ENCODE measurements around the gene COMMD3. TPM values are rescaled to one million over a fixed set of nuclear protein-coding genes. Genes with fewer than 3 reads are reported as not detected.

The COMMD3 gene
- total and polyA plus RNA-seq, 2 of the 4 experiments (the other 2 are of a cell fraction), result 30.8 to 44.8 TPM

DNA sequence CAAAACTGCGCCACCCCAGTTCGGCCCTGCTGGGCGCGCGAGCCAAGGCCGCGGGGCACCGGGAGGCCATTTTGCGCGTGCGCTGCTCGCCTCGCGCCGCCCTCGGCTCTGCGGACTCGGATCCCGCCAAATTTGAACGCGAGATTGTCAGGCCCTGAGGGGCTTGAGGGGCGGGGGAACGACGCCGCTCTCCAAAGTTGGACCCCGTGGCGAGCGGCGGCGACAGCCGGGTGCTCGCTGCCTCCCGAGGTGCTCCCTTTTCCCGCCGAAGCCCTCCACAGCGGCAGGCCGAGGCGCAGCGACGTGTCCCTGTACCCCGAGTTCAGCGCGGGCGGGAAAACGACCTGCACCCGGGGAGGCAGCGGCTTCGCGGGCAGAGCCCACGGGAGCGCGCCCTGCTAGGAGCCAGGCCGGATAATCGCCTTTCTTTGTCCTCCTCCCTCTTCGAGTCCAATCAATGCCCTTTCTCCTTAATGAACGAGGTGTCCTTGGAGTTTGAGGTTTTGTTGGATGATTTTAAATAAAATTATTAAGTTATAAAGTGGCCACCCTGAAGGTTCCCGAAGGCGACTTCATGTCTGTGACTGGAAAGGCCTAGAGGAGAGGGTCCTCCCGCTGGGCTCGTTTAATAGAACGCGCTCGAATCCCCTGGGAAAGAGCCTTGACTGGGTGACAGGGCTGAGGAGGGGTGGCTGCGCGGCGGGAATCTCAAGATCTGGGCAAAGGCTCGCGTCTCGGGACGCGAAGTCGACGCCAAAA, 18.4 kb downstream of the COMMD3 start:
- Histone ChIP-seq H4K8ac (ENCODE audit: low read depth in 2 of 2, low read length in 2 of 2) (no peak overlapping the region), H3K4me2 (ENCODE audit: low read depth, low read length) (no peak overlapping the region; the same call in 1 of the 2 replicates), H3K23ac (ENCODE audit: low read depth, low read length) (no peak overlapping the region), H4K20me1 (ENCODE audit: insufficient read depth, low read length) (no peaks in the 10 kb centered on the region), H3K4me1 (ENCODE audit: control insufficient read depth, insufficient read depth, low read length) (no peaks in the 10 kb centered on the region), H3K9ac (ENCODE audit: low read depth, low read length) (no peak overlapping the region), H3K14ac (replicated peaks; ENCODE audit: low read depth, low read length) (no peak overlapping the region), H3K18ac (ENCODE audit: low read depth, low read length) (no peak overlapping the region), H3K56ac (ENCODE audit: extremely low read depth, insufficient read depth, low read length) (no peak overlapping the region), H3K4me3 (ENCODE audit: insufficient read depth, low read depth, low read length) (peak overlapping the region; percentile 30; the same call in 1 of the 2 replicates), H4K91ac (ENCODE audit: insufficient read depth, low read depth, low read length) (no peak overlapping the region), H2AK5ac (ENCODE audit: low read depth, low read length) (no peak overlapping the region), H3K9me1 (ENCODE audit: insufficient read depth, low read length) (no peaks in the 10 kb centered on the region), H3K79me1 (ENCODE audit: low read depth in 1 of 2, low read length in 2 of 2) (no peaks in the 10 kb centered on the region), H2BK20ac (ENCODE audit: low read depth, low read length) (no peak overlapping the region), H3K4ac (ENCODE audit: low read depth, low read length) (no peak overlapping the region), H3K36me3 (ENCODE audit: control insufficient read depth, insufficient read depth, low read length) (peaks cover 1% of the 10 kb centered on the region; the same call in 1 of the 2 replicates), H3K9me3 (ENCODE audit: control insufficient read depth, insufficient read depth, low read length) (peaks cover 21% of the 10 kb centered on the region), H2AFZ (replicated peaks; ENCODE audit: low read length, poor library complexity) (peak overlapping the region; percentile 89), H3K27ac (ENCODE audit: insufficient read depth, low read length) (no peak overlapping the region), H2BK15ac (ENCODE audit: low read depth, low read length) (no peak overlapping the region), H3K27me3 (ENCODE audit: control insufficient read depth, insufficient read depth, low read length) (peaks cover 55% of the 10 kb centered on the region), H4K5ac (ENCODE audit: low read depth, low read length) (no peak overlapping the region), H2BK120ac (ENCODE audit: low read depth, low read length) (no peak overlapping the region), H2BK5ac (ENCODE audit: low read depth, low read length, poor library complexity, severe bottlenecking) (no peak overlapping the region), H2AK9ac (replicated peaks; ENCODE audit: low read depth, low read length, poor library complexity) (no peak overlapping the region)
- no peak for TF ChIP-seq POLR2A (IDR thresholded peaks at IDR 0.05; ENCODE audit: low read depth, low read length)
- dilution Hi-C loops (cut with HindIII; ENCODE audit: low sequenced_read_pairs, unreplicated experiment), result no loop called here
- ATAC-seq (ENCODE audit: low read depth) (peak; percentile 23), DNase-seq (no peak)
- in situ Hi-C loops (cut with MboI; ENCODE audit: low sequenced_read_pairs), result no loop called here
- POLR2A ChIA-PET (ENCODE audit: unreplicated experiment), result no interaction called here
- intact Hi-C loops (cut with micrococcal nuclease), result no loop called here
- WGBS, 2 experiments (ENCODE audit: extremely low coverage in 2 of 2, insufficient read length in 1 of 2), result 14% methylated on average over 30 of the region's 73 CpGs; no CpG with 5 or more reads in 1 of the 2 experiments
- no TSS peak for BruUV-seq (replicated peaks)
- CTCF ChIA-PET, result no interaction called here
